Measurements from ENCODE around the gene ME3.

ME3 gene

GRCh38 chr11:86500500-86501140 lies 171.8 kb downstream of the ME3 start:
- Histone ChIP-seq H3K9me3 (replicated peaks; ENCODE audit: insufficient read depth, low read length) (no peaks in the 10 kb centered on the region), H4K20me1 (ENCODE audit: insufficient read depth, low read length) (no peaks in the 10 kb centered on the region), H3K27ac (ENCODE audit: low read length) (no peak overlapping the region), H3K4me1 (ENCODE audit: low read length) (no peaks in the 10 kb centered on the region), H2AFZ (ENCODE audit: low read length) (no peak overlapping the region), H3K9ac (ENCODE audit: low read length) (no peak overlapping the region), H3K79me2 (ENCODE audit: low read length) (no peaks in the 10 kb centered on the region), H3K4me3 (ENCODE audit: low read length) (no peak overlapping the region), H3K9me2 (replicated peaks; ENCODE audit: insufficient read depth, low read length) (no peaks in the 10 kb centered on the region), H3K4me2 (ENCODE audit: low read depth, low read length) (no peak overlapping the region), H3K27me3 (replicated peaks; ENCODE audit: insufficient read depth, low read length) (no peaks in the 10 kb centered on the region), H3K36me3 (replicated peaks; ENCODE audit: insufficient read depth, low read length) (no peaks in the 10 kb centered on the region), H3F3A (ENCODE audit: insufficient read depth, low read length) (no peaks in the 10 kb centered on the region)
- DNase-seq = no peak
- TF ChIP-seq EZH2phosphoT487 (IDR thresholded peaks at IDR 0.05; ENCODE audit: low read length) (no peak), CTCF (IDR thresholded peaks at IDR 0.05; ENCODE audit: low read length) (no peak), EZH2 (optimal IDR thresholded peaks at IDR 0.05; ENCODE audit: low read depth, low read length) (no peak)

- Histone ChIP-seq H3K27me3 (replicated peaks; ENCODE audit: insufficient read depth, low read length) (no peaks in the 10 kb centered on the region), H3K4me1 (ENCODE audit: low read length) (no peaks in the 10 kb centered on the region), H3K9me3 (replicated peaks; ENCODE audit: insufficient read depth, low read length) (no peaks in the 10 kb centered on the region), H4K20me1 (ENCODE audit: insufficient read depth, low read length) (no peaks in the 10 kb centered on the region), H3K79me2 (ENCODE audit: low read length) (no peaks in the 10 kb centered on the region), H3K36me3 (replicated peaks; ENCODE audit: insufficient read depth, low read length) (no peaks in the 10 kb centered on the region), H3K9ac (ENCODE audit: low read length) (no peak overlapping the region), H2AFZ (ENCODE audit: low read length) (no peak overlapping the region), H3K4me2 (ENCODE audit: low read depth, low read length) (no peak overlapping the region), H3F3A (ENCODE audit: insufficient read depth, low read length) (no peaks in the 10 kb centered on the region), H3K27ac (ENCODE audit: low read length) (no peak overlapping the region), H3K9me2 (replicated peaks; ENCODE audit: insufficient read depth, low read length) (no peaks in the 10 kb centered on the region), H3K4me3 (ENCODE audit: low read length) (no peak overlapping the region)
- DNase-seq = no peak
- TF ChIP-seq CTCF (IDR thresholded peaks at IDR 0.05; ENCODE audit: low read length) (no peak), EZH2 (optimal IDR thresholded peaks at IDR 0.05; ENCODE audit: low read depth, low read length) (no peak), EZH2phosphoT487 (IDR thresholded peaks at IDR 0.05; ENCODE audit: low read length) (no peak)
Observed at GRCh38 chr11:86499723-86500129, 172.7 kb downstream of the ME3 start.

- no peak overlapping the region for H3K4me2 ChIP-seq (ENCODE audit: low read depth, low read length)
- no peaks in the 10 kb centered on the region for H3K27me3 ChIP-seq (replicated peaks; ENCODE audit: insufficient read depth, low read length)
- H3K4me1 ChIP-seq (ENCODE audit: low read length) = no peaks in the 10 kb centered on the region
- TF ChIP-seq EZH2phosphoT487 (IDR thresholded peaks at IDR 0.05; ENCODE audit: low read length) (no peak), CTCF (IDR thresholded peaks at IDR 0.05; ENCODE audit: low read length) (no peak), EZH2 (optimal IDR thresholded peaks at IDR 0.05; ENCODE audit: low read depth, low read length) (no peak)
- H2AFZ ChIP-seq (ENCODE audit: low read length) = no peak overlapping the region
- no peaks in the 10 kb centered on the region for H3K79me2 ChIP-seq (ENCODE audit: low read length)
- H3F3A ChIP-seq (ENCODE audit: insufficient read depth, low read length) = no peaks in the 10 kb centered on the region
- no peaks in the 10 kb centered on the region for H3K9me2 ChIP-seq (replicated peaks; ENCODE audit: insufficient read depth, low read length)
- DNase-seq = no peak
- no peaks in the 10 kb centered on the region for H3K36me3 ChIP-seq (replicated peaks; ENCODE audit: insufficient read depth, low read length)
- no peaks in the 10 kb centered on the region for H4K20me1 ChIP-seq (ENCODE audit: insufficient read depth, low read length)
- no peak overlapping the region for H3K4me3 ChIP-seq (ENCODE audit: low read length)
- no peak overlapping the region for H3K9ac ChIP-seq (ENCODE audit: low read length)
- H3K9me3 ChIP-seq (replicated peaks; ENCODE audit: insufficient read depth, low read length) = no peaks in the 10 kb centered on the region
- no peak overlapping the region for H3K27ac ChIP-seq (ENCODE audit: low read length)
Observed at GRCh38 chr11:86497836-86498235, 174.6 kb downstream of the ME3 start.

All from MM.1S (cell line).